Osteoblast (primary cell): ENCODE results near the gene SH3D19. TPM values are rescaled to one million over a fixed set of nuclear protein-coding genes. Genes with fewer than 3 reads are reported as not detected.
"Not testable (repeated sequence)": the region's sequence is repeated elsewhere in the genome, so short reads cannot be mapped to it uniquely, and the experiment has no call there.

Experiments used
- DNase-seq: peaks from one replicate; pipeline ENCODE4 v3.0.0; 2011; ENCODE audit warnings: low spot score, mixed read lengths; ENCODE audit not compliant: insufficient read length; ENCODE audit errors: missing footprints
- H2AFZ ChIP-seq: 2 replicates; pipeline ENCODE4 v1.6.0; 2011; ENCODE audit warnings: mild to moderate bottlenecking, low read length
- H3K27ac ChIP-seq: 2 replicates; pipeline ENCODE4 v1.5.1; 2011; ENCODE audit warnings: mild to moderate bottlenecking, low read depth, low read length, moderate library complexity
- H3K27me3 ChIP-seq: 2 replicates; pipeline ENCODE4 v1.6.0; 2012; ENCODE audit warnings: mild to moderate bottlenecking, control low read depth, inconsistent platforms, low read length, moderate library complexity; ENCODE audit not compliant: insufficient read depth
- H3K36me3 ChIP-seq: 2 replicates; pipeline ENCODE4 v1.5.1; 2011; ENCODE audit warnings: mild to moderate bottlenecking, low read length, control low read depth, moderate library complexity; ENCODE audit not compliant: insufficient read depth
- H3K4me1 ChIP-seq: 2 replicates; pipeline ENCODE4 v1.5.1; 2011; ENCODE audit warnings: mild to moderate bottlenecking, low read length, control low read depth, moderate library complexity; ENCODE audit not compliant: insufficient read depth
- H3K4me2 ChIP-seq: 2 replicates; pipeline ENCODE4 v1.6.0; 2011; ENCODE audit warnings: mild to moderate bottlenecking, low read length; ENCODE audit not compliant: insufficient read depth
- H3K4me3 ChIP-seq: fragments of 200-600 bp; sonication (generic); 3 replicates; pipeline ENCODE4 v1.5.1; 2012; ENCODE audit warnings: mild to moderate bottlenecking, low read length, inconsistent platforms; ENCODE audit not compliant: insufficient read depth
- H3K79me2 ChIP-seq: 2 replicates; pipeline ENCODE4 v1.6.0; 2012; ENCODE audit warnings: mild to moderate bottlenecking, low read length, control low read depth, inconsistent platforms; ENCODE audit not compliant: insufficient read depth
- H3K9me3 ChIP-seq: 2 replicates; pipeline ENCODE4 v1.5.1; 2011; ENCODE audit warnings: low read depth, low read length, control low read depth
- H4K20me1 ChIP-seq: 2 replicates; pipeline ENCODE4 v1.6.0; 2012; ENCODE audit warnings: mild to moderate bottlenecking, low read length, control low read depth; ENCODE audit not compliant: insufficient read depth
- CTCF ChIP-seq: IDR thresholded peaks from 2 replicates; pipeline ENCODE4 v1.5.1; 2011; ENCODE audit warnings: mild to moderate bottlenecking, low read depth, low read length, moderate library complexity; ENCODE audit errors: extremely low read depth
- total RNA-seq: library from RNA; depleted of rRNA; stranded (reverse); fragments of >200 nt; gene quantifications from 2 replicates; pipeline ENCODE4 v1.2.3, GENCODE V29; 2012

SH3D19 gene
- total RNA-seq, 1 donor, result 74.9 TPM

DNA sequence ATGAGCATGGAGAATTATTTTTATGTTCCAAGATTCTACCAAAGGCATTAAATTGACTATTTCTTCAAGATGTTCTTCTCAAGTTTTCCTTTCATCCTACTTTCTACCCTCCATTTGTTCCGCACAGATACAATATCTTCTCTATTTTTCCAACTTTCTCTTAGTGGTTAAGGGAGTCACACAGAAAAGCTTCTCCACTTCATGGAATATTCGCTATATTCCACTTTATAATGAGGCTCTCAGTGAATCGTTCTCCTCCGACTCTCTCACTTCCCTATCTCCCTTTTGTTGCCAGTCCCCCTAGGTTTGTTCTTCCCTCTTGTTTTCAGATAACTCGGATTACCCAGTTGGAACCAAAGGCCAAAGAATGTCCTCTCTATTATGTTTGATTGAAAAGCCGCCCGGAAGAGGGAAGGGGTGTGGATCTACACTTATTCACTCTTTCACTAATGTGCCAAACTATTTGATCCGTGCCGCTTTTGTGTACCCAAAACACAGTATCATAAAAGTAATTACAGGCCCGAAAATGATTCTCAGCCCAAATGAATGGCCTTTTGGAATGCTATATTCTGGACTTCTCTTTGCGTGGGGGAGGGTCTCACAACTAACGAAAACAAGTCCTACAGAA is 1.2 kb downstream of the SH3D19 start:
- Histone ChIP-seq H3K9me3 (no peaks in the 10 kb centered on the region), H3K4me1 (peaks cover 8% of the 10 kb centered on the region), H2AFZ (peak overlapping the region; percentile 80), H3K27ac (no peak overlapping the region), H3K36me3 (no peaks in the 10 kb centered on the region), H3K4me2 (peak overlapping the region; percentile 90), H3K79me2 (no peaks in the 10 kb centered on the region), H3K27me3 (peaks cover 12% of the 10 kb centered on the region), H3K4me3 (peak overlapping the region; percentile 76), H4K20me1 (no peaks in the 10 kb centered on the region)
- TF ChIP-seq CTCF, result no peak
- DNase-seq, result no peak

DNA sequence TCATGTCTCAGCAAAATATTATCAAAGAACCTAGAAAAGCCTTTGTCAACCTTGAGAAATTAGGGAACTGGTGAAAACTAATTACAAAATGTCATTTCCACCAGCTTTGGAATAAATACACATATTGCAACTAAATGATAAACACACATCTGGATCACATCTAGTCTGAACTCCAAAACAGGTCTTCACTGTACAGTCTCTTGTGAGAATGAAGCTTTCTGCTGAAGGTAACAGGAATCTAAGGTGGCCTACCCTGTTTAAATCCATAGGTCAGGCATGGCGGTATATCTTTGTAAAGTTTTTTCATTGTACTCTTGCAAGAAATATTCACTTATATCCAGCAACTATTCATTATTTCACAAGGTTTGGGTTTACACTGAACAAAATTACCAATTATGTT is 1.7 kb downstream of the SH3D19 start:
- TF ChIP-seq CTCF, result no peak
- Histone ChIP-seq H3K36me3 (no peaks in the 10 kb centered on the region), H3K27me3 (peaks cover 12% of the 10 kb centered on the region), H2AFZ (no peak overlapping the region), H3K4me1 (peaks cover 8% of the 10 kb centered on the region), H3K9me3 (no peaks in the 10 kb centered on the region), H3K4me2 (no peak overlapping the region), H4K20me1 (no peaks in the 10 kb centered on the region), H3K27ac (no peak overlapping the region), H3K4me3 (no peak overlapping the region), H3K79me2 (no peaks in the 10 kb centered on the region)
- no peak for DNase-seq

GRCh38 chr4:151322570-151322969 is 2.8 kb downstream of the SH3D19 start:
- H3K4me1 ChIP-seq, result peaks cover 8% of the 10 kb centered on the region
- no peak overlapping the region for H3K27ac ChIP-seq
- H3K27me3 ChIP-seq, result peaks cover 12% of the 10 kb centered on the region
- no peak overlapping the region for H2AFZ ChIP-seq
- no peak for DNase-seq
- H3K4me3 ChIP-seq, result no peak overlapping the region
- no peaks in the 10 kb centered on the region for H3K79me2 ChIP-seq
- H3K9me3 ChIP-seq, result no peaks in the 10 kb centered on the region
- H3K36me3 ChIP-seq, result no peaks in the 10 kb centered on the region
- H4K20me1 ChIP-seq, result no peaks in the 10 kb centered on the region
- H3K4me2 ChIP-seq, result no peak overlapping the region
- no peak for TF ChIP-seq CTCF

GRCh38 chr4:151322161-151322560 is 3.2 kb downstream of the SH3D19 start:
- H4K20me1 ChIP-seq, H3K4me2 ChIP-seq, H2AFZ ChIP-seq, H3K27ac ChIP-seq, H3K36me3 ChIP-seq, H3K9me3 ChIP-seq, H3K4me1 ChIP-seq, DNase-seq, H3K79me2 ChIP-seq, H3K4me3 ChIP-seq: not testable (repeated sequence)
- H3K27me3 ChIP-seq, result peaks cover 12% of the 10 kb centered on the region
